ENCODE results near the gene RNF144A.

The RNF144A gene

DNA sequence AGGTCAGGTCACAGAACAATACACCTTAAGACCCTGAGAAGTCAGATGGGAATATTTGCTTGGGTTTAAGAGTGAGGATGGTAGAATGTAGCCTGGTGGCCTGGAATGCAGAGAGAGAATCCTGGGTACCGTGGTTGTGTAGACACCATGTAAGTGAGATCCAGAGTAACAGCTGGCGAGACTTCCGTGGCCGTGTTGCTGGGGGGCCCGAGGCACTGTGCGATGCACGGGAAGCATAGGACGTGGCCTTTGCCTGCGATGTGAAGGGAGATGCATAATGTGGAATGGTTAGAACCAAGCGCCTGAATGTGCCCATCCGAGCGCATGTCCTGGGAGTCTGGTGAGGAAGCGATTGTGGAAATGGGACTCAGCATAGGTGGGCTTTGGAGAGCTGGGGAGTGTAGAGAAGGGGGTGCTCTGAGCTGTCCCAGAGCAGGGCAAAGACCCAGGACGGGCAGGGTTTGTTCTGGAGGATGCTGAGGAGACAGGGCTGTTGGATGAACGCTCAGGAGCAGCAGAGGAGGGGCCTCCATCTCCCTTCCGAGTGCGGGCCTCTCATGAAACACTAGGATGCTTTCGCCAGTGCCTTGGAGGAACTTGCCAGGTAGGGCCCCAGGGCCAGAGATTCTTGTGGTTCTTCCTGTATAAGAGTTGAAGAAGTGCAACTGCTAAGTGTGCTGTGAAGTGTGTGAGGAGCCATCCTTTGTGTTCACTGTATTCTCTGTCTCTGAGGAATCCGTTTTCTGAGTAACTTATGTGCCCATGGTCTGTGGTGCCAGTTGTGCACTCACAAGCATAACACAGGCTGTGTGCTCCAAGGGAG is 7.1 kb downstream of the RNF144A start:
- Histone ChIP-seq H3K9ac (ENCODE audit: low read length) (no peak overlapping the region), H3K4me1 (ENCODE audit: control insufficient read depth, insufficient read depth, low read length) (no peaks in the 10 kb centered on the region), H3K27me3 (ENCODE audit: control insufficient read depth, insufficient read depth, low read length) (no peaks in the 10 kb centered on the region), H3K36me3 (ENCODE audit: control insufficient read depth, insufficient read depth, low read length) (no peaks in the 10 kb centered on the region), H3K27ac (ENCODE audit: low read depth, low read length) (no peak overlapping the region), H3K4me3 (ENCODE audit: low read length) (no peak overlapping the region)

DNA sequence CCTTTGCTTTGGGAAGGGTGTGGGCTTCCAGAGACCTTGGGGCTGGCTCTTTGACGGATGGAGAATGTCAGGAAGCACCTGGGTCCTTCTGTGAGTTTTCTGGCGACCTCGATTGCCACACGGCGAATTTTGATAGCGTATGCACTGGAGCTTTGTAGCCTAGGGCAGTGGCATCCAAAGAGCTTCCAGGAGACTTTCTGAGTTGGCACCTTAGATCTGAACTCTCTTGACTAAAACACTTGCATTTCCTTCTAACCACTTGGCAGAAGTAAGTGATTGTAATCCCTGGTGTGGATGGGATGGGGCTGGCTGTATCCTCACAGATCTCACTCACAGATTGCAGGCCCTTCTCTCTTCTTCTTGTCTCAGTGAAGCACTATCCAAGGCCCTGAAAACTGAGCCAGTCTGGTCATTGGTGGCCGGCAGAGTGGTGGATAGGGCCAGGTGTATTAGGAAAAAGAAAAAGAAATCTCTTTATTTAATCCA is 7.8 kb downstream of the RNF144A start:
- Histone ChIP-seq H3K27ac (ENCODE audit: low read depth, low read length) (no peak overlapping the region), H3K9ac (ENCODE audit: low read length) (no peak overlapping the region)

DNA sequence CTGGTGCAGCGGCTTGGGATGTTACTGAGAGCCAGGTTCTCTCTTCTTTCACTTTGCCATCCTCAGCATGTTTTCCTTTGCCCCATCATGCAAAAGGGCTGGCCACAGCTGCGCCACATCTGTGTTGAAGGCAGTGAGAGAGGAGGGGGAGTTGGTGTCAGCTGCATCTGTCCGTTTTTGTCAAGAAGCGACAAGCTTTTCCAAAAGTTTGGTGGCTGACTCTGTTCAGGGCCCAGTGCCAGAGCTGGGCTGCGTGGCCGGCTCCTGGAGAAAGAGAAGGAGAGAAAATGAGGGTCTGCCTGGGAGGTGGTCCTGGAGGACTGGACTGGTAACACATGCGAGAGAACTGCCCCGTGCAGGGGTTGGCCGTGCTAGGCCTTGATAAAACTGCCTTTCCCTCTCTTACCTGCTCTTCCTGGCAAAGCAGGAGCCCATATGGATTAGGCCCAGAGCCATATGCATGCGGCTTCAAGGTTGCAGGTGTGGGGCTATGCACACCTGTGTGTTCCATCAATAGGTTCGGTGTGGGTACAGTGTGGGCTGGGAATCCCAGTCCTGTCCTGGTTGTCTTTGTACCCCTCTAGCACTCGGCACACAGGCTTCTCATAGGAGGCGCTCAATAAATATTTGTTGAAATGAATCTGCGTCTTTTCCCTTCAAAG is 9.0 kb downstream of the RNF144A start:
- no peak overlapping the region for H3K4me3 ChIP-seq (ENCODE audit: low read length)
- H3K4me1 ChIP-seq (ENCODE audit: control insufficient read depth, insufficient read depth, low read length): no peaks in the 10 kb centered on the region
- no peak overlapping the region for H3K9ac ChIP-seq (ENCODE audit: low read length)
- H3K27me3 ChIP-seq (ENCODE audit: control insufficient read depth, insufficient read depth, low read length): no peaks in the 10 kb centered on the region
- H3K27ac ChIP-seq (ENCODE audit: low read depth, low read length): no peak overlapping the region
- no peaks in the 10 kb centered on the region for H3K36me3 ChIP-seq (ENCODE audit: control insufficient read depth, insufficient read depth, low read length)

More for the DNA sequence above, 7.8 kb downstream of the RNF144A start:
- H3K27me3 ChIP-seq (ENCODE audit: control insufficient read depth, insufficient read depth, low read length): no peaks in the 10 kb centered on the region
- H3K4me1 ChIP-seq (ENCODE audit: control insufficient read depth, insufficient read depth, low read length): no peaks in the 10 kb centered on the region
- H3K36me3 ChIP-seq (ENCODE audit: control insufficient read depth, insufficient read depth, low read length): no peaks in the 10 kb centered on the region
- no peak overlapping the region for H3K4me3 ChIP-seq (ENCODE audit: low read length)

DNA sequence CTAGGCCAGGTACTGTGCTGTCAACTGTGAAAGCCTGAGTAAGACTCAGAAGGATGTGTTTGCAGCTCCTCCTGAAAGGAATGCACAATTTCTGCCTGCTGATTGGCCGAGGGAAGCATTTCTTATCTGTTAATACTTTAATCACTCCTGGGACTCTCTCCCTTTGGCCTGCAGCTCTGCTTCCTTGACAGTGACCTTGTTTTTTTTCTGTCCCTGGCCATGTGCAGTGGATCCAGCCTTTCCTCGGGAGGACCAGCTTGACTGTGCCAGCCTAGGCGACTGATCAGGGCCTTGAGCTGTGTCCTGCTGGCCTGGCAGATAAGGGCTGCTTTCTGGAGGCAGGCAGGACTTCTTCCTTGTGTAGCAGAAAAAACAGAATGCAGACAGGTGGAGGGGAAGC is 10.0 kb downstream of the RNF144A start:
- H3K36me3 ChIP-seq (ENCODE audit: control insufficient read depth, insufficient read depth, low read length): no peaks in the 10 kb centered on the region
- H3K9ac ChIP-seq (ENCODE audit: low read length): no peak overlapping the region
- no peak overlapping the region for H3K4me3 ChIP-seq (ENCODE audit: low read length)
- no peaks in the 10 kb centered on the region for H3K27me3 ChIP-seq (ENCODE audit: control insufficient read depth, insufficient read depth, low read length)
- no peaks in the 10 kb centered on the region for H3K4me1 ChIP-seq (ENCODE audit: control insufficient read depth, insufficient read depth, low read length)
- H3K27ac ChIP-seq (ENCODE audit: low read depth, low read length): no peak overlapping the region

DNA sequence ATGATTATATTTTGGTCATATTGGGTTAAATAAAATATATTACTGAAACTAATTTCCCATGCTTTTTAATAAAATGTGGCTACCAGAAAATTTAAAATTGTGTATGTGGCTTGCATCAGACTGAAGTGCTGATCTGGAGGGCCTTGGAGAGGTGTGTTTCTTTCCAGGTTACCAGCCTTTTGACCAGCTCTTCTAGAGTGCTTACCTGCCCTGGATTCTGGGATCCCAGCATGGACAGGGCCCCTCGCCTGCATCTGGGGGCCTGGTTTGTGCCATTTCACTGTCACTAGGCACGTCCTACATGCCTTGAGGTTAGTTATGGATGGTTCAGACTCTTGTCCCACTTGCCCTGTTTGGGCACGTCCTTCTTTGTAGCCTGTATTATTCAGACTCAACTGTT is 10.5 kb downstream of the RNF144A start:
- Histone ChIP-seq H3K27ac (ENCODE audit: low read depth, low read length) (no peak overlapping the region), H3K4me1 (ENCODE audit: control insufficient read depth, insufficient read depth, low read length) (no peaks in the 10 kb centered on the region), H3K4me3 (ENCODE audit: low read length) (no peak overlapping the region), H3K9ac (ENCODE audit: low read length) (no peak overlapping the region), H3K27me3 (ENCODE audit: control insufficient read depth, insufficient read depth, low read length) (no peaks in the 10 kb centered on the region), H3K36me3 (ENCODE audit: control insufficient read depth, insufficient read depth, low read length) (no peaks in the 10 kb centered on the region)

DNA sequence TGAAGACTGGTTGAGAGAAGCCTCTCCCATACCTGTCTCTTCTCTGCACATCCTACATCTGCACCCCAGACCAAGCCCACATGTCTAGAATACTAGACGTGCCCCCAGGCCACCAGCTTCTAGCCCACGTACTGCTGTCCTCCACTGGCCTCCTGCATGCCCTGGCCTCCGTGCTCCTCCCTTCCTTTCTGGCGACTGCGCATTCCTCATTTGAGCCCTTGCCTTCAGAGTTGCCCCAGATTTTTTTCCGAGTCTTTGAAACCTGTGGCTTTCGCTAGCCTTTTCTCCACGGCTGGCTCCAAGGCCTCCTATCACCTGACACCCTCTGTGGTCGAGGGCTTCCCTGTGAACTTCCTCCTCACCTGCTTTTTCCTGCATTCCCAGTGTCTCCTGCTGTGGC is 11.2 kb downstream of the RNF144A start:
- Histone ChIP-seq H3K9ac (ENCODE audit: low read length) (no peak overlapping the region), H3K4me1 (ENCODE audit: control insufficient read depth, insufficient read depth, low read length) (no peaks in the 10 kb centered on the region), H3K27ac (ENCODE audit: low read depth, low read length) (no peak overlapping the region), H3K4me3 (ENCODE audit: low read length) (no peak overlapping the region), H3K36me3 (ENCODE audit: control insufficient read depth, insufficient read depth, low read length) (no peaks in the 10 kb centered on the region), H3K27me3 (ENCODE audit: control insufficient read depth, insufficient read depth, low read length) (no peaks in the 10 kb centered on the region)

DNA sequence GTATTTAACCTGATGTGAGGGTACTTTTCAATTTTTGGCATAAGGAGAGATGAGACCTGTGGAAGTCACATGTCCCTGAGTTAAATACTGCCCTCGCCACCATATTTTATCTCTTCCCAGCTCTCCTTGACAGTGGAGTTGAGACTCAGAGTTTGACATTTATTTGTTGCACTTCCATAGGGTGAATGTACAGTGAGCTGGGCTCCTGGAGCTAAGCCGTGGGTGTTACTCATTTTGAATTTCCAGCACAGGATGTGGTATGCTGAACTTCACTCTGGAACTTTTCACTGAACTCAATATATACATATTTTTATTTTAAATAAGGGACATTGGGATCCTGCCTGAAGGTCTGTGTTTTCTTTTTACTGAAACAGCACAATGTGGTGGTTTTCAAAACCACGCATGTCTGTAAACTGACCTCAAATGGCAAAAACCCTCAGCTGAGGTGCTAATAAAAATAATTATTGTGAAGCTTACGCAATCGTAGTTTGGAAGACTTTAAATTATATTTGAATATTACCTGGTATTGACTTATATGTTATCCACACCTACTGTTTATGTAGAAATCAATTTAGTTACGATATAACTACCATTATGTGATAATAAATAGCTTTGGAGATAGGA is 12.1 kb downstream of the RNF144A start:
- H3K36me3 ChIP-seq (ENCODE audit: control insufficient read depth, insufficient read depth, low read length): no peaks in the 10 kb centered on the region

DNA sequence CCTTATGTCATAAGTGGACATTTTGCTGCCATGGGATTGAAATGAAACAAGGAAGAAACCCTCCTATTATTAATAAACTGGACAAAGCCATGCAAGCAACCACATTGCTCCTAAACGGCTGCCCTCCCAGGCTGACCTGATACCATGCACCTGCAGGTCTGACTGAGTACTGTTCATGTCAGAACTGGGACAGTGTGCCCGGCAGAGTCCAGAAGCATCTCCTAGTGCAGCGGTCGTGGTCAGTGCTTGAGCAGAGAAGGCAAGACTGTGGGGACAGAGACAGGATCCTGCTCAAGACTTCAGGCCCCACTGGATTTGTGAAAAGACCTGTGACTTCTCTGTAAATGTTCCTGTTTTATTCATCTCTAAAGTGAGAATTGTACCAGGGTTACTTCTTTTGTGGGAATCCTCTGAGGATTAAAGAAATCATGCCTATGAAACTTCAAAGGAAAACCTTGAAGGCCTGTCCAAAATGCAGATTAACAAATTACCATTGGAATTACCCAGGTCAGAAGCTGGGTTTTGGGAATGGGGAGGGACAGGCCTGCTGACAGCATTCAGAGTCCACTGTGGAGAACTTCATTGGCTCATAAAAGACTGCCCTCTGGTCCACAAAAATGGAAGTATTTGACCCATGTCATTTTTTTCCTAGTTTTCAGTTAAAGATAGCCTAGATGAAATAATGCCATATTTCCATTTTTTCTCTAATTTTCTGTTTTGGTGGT is 13.9 kb downstream of the RNF144A start:
- Histone ChIP-seq H3K27me3 (ENCODE audit: control insufficient read depth, insufficient read depth, low read length) (no peaks in the 10 kb centered on the region), H3K4me1 (ENCODE audit: control insufficient read depth, insufficient read depth, low read length) (no peaks in the 10 kb centered on the region), H3K36me3 (ENCODE audit: control insufficient read depth, insufficient read depth, low read length) (no peaks in the 10 kb centered on the region), H3K27ac (ENCODE audit: low read depth, low read length) (no peak overlapping the region), H3K9ac (ENCODE audit: low read length) (no peak overlapping the region), H3K4me3 (ENCODE audit: low read length) (no peak overlapping the region)

More for the DNA sequence above, 12.1 kb downstream of the RNF144A start:
- H3K9ac ChIP-seq (ENCODE audit: low read length): no peak overlapping the region
- no peak overlapping the region for H3K4me3 ChIP-seq (ENCODE audit: low read length)
- H3K27ac ChIP-seq (ENCODE audit: low read depth, low read length): no peak overlapping the region
- no peaks in the 10 kb centered on the region for H3K27me3 ChIP-seq (ENCODE audit: control insufficient read depth, insufficient read depth, low read length)
- no peaks in the 10 kb centered on the region for H3K4me1 ChIP-seq (ENCODE audit: control insufficient read depth, insufficient read depth, low read length)

DNA sequence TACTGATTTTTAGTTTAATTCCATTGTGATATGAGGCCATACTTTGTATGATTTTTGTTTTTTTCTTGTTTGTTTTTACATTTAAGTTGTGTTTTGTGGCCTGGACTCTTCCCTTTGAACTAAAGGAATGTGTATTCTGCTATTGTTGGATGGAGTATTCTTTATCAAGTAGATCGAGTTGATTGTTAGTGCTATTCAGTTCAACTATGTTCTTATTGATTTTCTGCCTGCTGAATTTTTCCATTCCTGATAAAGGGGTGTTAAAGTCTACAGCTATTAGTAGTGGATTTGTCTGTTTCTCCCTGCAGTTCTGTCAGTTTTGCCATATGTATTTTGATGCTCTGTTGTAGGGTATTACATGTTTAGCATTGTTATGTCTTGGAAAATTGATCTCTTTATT is 14.5 kb downstream of the RNF144A start:
- Histone ChIP-seq H3K4me3 (ENCODE audit: low read length) (no peak overlapping the region), H3K27ac (ENCODE audit: low read depth, low read length) (no peak overlapping the region), H3K9ac (ENCODE audit: low read length) (no peak overlapping the region), H3K4me1 (ENCODE audit: control insufficient read depth, insufficient read depth, low read length) (no peaks in the 10 kb centered on the region), H3K27me3 (ENCODE audit: control insufficient read depth, insufficient read depth, low read length) (no peaks in the 10 kb centered on the region), H3K36me3 (ENCODE audit: control insufficient read depth, insufficient read depth, low read length) (no peaks in the 10 kb centered on the region)

DNA sequence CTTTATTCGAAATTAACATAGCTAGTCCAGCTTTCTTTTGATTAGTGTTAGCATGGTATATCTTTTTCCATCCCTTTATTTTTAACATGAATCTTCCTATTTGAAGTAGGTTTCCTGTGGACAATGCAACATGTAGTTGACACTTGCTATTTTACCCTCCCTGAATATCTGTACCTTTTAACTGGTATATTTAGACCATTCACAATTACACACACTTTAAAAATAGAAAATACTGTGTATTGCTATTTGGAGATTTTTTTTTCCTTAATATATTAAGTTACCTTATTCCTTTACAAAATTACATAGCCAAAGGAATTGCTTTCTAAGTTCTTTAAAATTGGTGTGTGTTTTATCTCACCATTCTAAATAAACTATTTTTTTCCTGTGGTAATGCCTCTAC is 15.0 kb downstream of the RNF144A start:
- H3K27ac ChIP-seq (ENCODE audit: low read depth, low read length): no peak overlapping the region

DNA sequence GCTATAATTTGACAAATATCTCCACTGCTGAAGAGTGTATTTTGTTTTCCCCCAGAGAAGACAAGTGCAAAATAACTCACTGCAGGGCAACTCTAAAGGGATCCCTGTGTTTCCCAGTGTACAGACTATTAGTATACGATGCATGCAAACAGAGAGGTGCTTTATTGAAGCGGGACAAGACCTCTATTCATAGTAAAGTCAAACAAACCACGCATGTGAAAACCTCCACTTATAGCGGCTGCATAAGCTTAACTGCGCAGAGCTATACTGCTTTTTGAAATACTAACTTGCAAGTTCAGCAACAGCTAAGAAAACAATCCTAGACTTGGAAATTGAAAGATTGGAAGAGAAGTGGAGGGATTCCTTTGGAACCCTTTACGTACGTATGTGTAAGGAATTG is 15.6 kb downstream of the RNF144A start:
- no peaks in the 10 kb centered on the region for H3K36me3 ChIP-seq (ENCODE audit: control insufficient read depth, insufficient read depth, low read length)
- H3K4me1 ChIP-seq (ENCODE audit: control insufficient read depth, insufficient read depth, low read length): no peaks in the 10 kb centered on the region
- H3K27me3 ChIP-seq (ENCODE audit: control insufficient read depth, insufficient read depth, low read length): no peaks in the 10 kb centered on the region
- no peak overlapping the region for H3K4me3 ChIP-seq (ENCODE audit: low read length)
- no peak overlapping the region for H3K9ac ChIP-seq (ENCODE audit: low read length)
- H3K27ac ChIP-seq (ENCODE audit: low read depth, low read length): no peak overlapping the region

More for the DNA sequence above, 15.0 kb downstream of the RNF144A start:
- no peaks in the 10 kb centered on the region for H3K36me3 ChIP-seq (ENCODE audit: control insufficient read depth, insufficient read depth, low read length)
- no peaks in the 10 kb centered on the region for H3K27me3 ChIP-seq (ENCODE audit: control insufficient read depth, insufficient read depth, low read length)
- H3K4me1 ChIP-seq (ENCODE audit: control insufficient read depth, insufficient read depth, low read length): no peaks in the 10 kb centered on the region
- H3K9ac ChIP-seq (ENCODE audit: low read length): no peak overlapping the region
- no peak overlapping the region for H3K4me3 ChIP-seq (ENCODE audit: low read length)

DNA sequence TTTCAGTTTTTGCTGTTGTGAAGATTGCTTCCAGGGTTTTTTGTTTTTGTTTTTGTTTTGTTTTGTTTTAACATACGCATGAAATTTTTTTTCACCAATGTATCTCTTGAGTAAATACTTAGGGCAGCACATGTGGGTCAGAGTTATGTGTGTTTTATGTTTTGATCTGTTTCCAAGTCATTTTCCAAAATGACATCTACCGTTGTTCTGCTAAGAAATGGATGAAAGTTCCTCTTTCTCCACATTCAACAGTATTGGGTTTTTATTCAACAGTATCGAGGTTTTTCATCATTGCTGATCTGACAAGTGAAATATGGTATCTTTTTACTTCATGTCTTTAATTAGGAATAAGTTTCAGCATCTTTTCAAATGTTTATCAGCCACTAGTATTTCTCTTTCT is 16.7 kb downstream of the RNF144A start:
- Histone ChIP-seq H3K27me3 (ENCODE audit: control insufficient read depth, insufficient read depth, low read length) (no peaks in the 10 kb centered on the region), H3K27ac (ENCODE audit: low read depth, low read length) (no peak overlapping the region), H3K4me3 (ENCODE audit: low read length) (no peak overlapping the region), H3K9ac (ENCODE audit: low read length) (no peak overlapping the region), H3K4me1 (ENCODE audit: control insufficient read depth, insufficient read depth, low read length) (no peaks in the 10 kb centered on the region), H3K36me3 (ENCODE audit: control insufficient read depth, insufficient read depth, low read length) (no peaks in the 10 kb centered on the region)

Data from rectal smooth muscle tissue (tissue), 1 donor.